AG04450 (cell line): ENCODE results near the gene PRR16. TPM values are rescaled to one million over a fixed set of nuclear protein-coding genes. Genes with fewer than 3 reads are reported as not detected.

Experiments
- CTCF ChIA-PET: fragments of 300-600, 350-600 bp; formaldehyde crosslinking; extraction: SDS; loops from one replicate; lab custom pipeline; 2022; ENCODE audit warnings: antibody characterized with exemption, inconsistent platforms; lab: Charles Lee
- POLR2A ChIA-PET: fragments of 350-600 bp; formaldehyde crosslinking; extraction: SDS; loops from one replicate; lab custom pipeline; 2021; ENCODE audit warnings: antibody characterized with exemption, inconsistent platforms; lab: Yijun Ruan, JAX
- DNase-seq: peaks from one replicate; pipeline ENCODE4 v3.0.0-alpha.2; 2011; ENCODE audit warnings: low read depth, low spot score
- H3K27ac ChIP-seq: one replicate; pipeline ENCODE4 v1.5.1; 2012; ENCODE audit warnings: low read depth, low read length, control low read depth
- H3K27me3 ChIP-seq: one replicate; pipeline ENCODE4 v1.6.0; 2012; ENCODE audit warnings: low read length; ENCODE audit not compliant: control insufficient read depth, insufficient read depth
- H3K4me3 ChIP-seq: 2 replicates; pipeline ENCODE4 v1.5.1; 2011; ENCODE audit warnings: mild to moderate bottlenecking, low read depth, low read length, control low read depth
- H3K9me3 ChIP-seq: 2 replicates; pipeline ENCODE4 v1.5.1; 2012; ENCODE audit warnings: low read length; ENCODE audit not compliant: control insufficient read depth, insufficient read depth
- CTCF ChIP-seq: IDR thresholded peaks from 2 replicates; pipeline ENCODE4 v1.5.1; 2011; ENCODE audit warnings: low read depth, low read length, control low read depth, inconsistent platforms
- polyA plus RNA-seq: library from polyadenylated mRNA; depleted of rRNA; stranded (reverse); fragments of >200 nt; gene quantifications from 2 replicates; pipeline ENCODE4 v1.2.3, GENCODE V29; 2011

Gene PRR16
- polyA plus RNA-seq, 1 experiment: 26.8 TPM

- ChIA-PET CTCF (no interaction called here), POLR2A (no interaction called here)
- Histone ChIP-seq H3K9me3 (peaks cover 8% of the 10 kb centered on the region; the same call in 1 of the 2 replicates), H3K4me3 (no peak overlapping the region), H3K27ac (no peak overlapping the region), H3K27me3 (no peaks in the 10 kb centered on the region)
- DNase-seq: no peak
- TF ChIP-seq CTCF: no peak
Measured at GRCh38 chr5:120432861-120433260, 31.2 kb upstream of the PRR16 start.

GRCh38 chr5:120435129-120435528 lies 29.0 kb upstream of the PRR16 start:
- POLR2A ChIA-PET: no interaction called here
- CTCF ChIA-PET: no interaction called here
- Histone ChIP-seq H3K4me3 (no peak overlapping the region), H3K27ac (no peak overlapping the region), H3K9me3 (peaks cover 8% of the 10 kb centered on the region; the same call in 1 of the 2 replicates), H3K27me3 (no peaks in the 10 kb centered on the region)
- DNase-seq: no peak
- no peak for TF ChIP-seq CTCF

GRCh38 chr5:120436996-120437395 lies 27.1 kb upstream of the PRR16 start:
- ChIA-PET CTCF (no interaction called here), POLR2A (no interaction called here)
- no peak overlapping the region for H3K4me3 ChIP-seq
- no peak for DNase-seq
- peaks cover 1% of the 10 kb centered on the region; the same call in 1 of the 2 replicates for H3K9me3 ChIP-seq
- H3K27me3 ChIP-seq: no peaks in the 10 kb centered on the region
- H3K27ac ChIP-seq: no peak overlapping the region
- no peak for TF ChIP-seq CTCF

- H3K27me3 ChIP-seq: no peaks in the 10 kb centered on the region
- POLR2A ChIA-PET: no interaction called here
- no peak for TF ChIP-seq CTCF
- no peak for DNase-seq
- CTCF ChIA-PET: no interaction called here
- H3K9me3 ChIP-seq: no peaks in the 10 kb centered on the region
- H3K4me3 ChIP-seq: no peak overlapping the region
- no peak overlapping the region for H3K27ac ChIP-seq
Measured at GRCh38 chr5:120442694-120443093, 21.4 kb upstream of the PRR16 start.

GRCh38 chr5:120443607-120444006 lies 20.5 kb upstream of the PRR16 start:
- H3K27ac ChIP-seq: no peak overlapping the region
- no peaks in the 10 kb centered on the region for H3K27me3 ChIP-seq
- DNase-seq: no peak
- no peak overlapping the region for H3K4me3 ChIP-seq
- no peaks in the 10 kb centered on the region for H3K9me3 ChIP-seq
- ChIA-PET POLR2A (no interaction called here), CTCF (no interaction called here)
- no peak for TF ChIP-seq CTCF
